Neural cell (in vitro differentiated cells): ENCODE results near the gene FN3K. TPM values are rescaled to one million over a fixed set of nuclear protein-coding genes. Genes with fewer than 3 reads are reported as not detected.

Experiments
- H2AFZ ChIP-seq: fragments of 200-600, 300-800 bp; sonication (generic), shearing (Covaris generic); 2 replicates; pipeline ENCODE4 v1.6.0; 2014; ENCODE audit warnings: low read depth, mild to moderate bottlenecking, antibody characterized with exemption, low read length, moderate library complexity
- H3F3A ChIP-seq: fragments of 200-600 bp; shearing (Covaris generic); 2 replicates; pipeline ENCODE4 v1.6.1; 2016; ENCODE audit warnings: mild to moderate bottlenecking, moderate library complexity, mixed read lengths, antibody characterized with exemption, low read length; ENCODE audit not compliant: insufficient read depth, poor library complexity, severe bottlenecking
- H3K27ac ChIP-seq: fragments of 200-600, 300-800 bp; sonication (generic), shearing (Covaris generic); 2 replicates; pipeline ENCODE4 v1.5.1; 2014; ENCODE audit warnings: mild to moderate bottlenecking, low read length, moderate library complexity
- H3K27me3 ChIP-seq: fragments of 300-800, 200-600 bp; sonication (generic), shearing (Covaris generic); 2 replicates; pipeline ENCODE4 v1.6.0; 2014; ENCODE audit warnings: mild to moderate bottlenecking, low read depth, low read length, moderate library complexity; ENCODE audit not compliant: insufficient read depth
- H3K36me3 ChIP-seq: fragments of 300-800, 200-600 bp; sonication (generic), shearing (Covaris generic); 2 replicates; pipeline ENCODE4 v1.5.1; 2014; ENCODE audit warnings: mild to moderate bottlenecking, antibody characterized with exemption, low read length, moderate library complexity; ENCODE audit not compliant: insufficient read depth
- H3K4me2 ChIP-seq: fragments of 300-800, 200-600 bp; sonication (generic), shearing (Covaris generic); 2 replicates; pipeline ENCODE4 v1.6.0; 2014; ENCODE audit warnings: mild to moderate bottlenecking, low read length
- H3K4me3 ChIP-seq: fragments of 300-800, 200-600 bp; sonication (generic), shearing (Covaris generic); 2 replicates; pipeline ENCODE4 v1.5.1; 2014; ENCODE audit warnings: mild to moderate bottlenecking, low read length, moderate library complexity
- H3K79me2 ChIP-seq: fragments of 200-600 bp; shearing (Covaris generic); replicated peaks from 2 replicates; pipeline ENCODE4 v1.6.0; 2014; ENCODE audit warnings: mild to moderate bottlenecking, low read length, moderate library complexity; ENCODE audit not compliant: insufficient read depth
- H3K9ac ChIP-seq: fragments of 300-800, 200-600 bp; sonication (generic), shearing (Covaris generic); 2 replicates; pipeline ENCODE4 v1.6.1; 2016; ENCODE audit warnings: mild to moderate bottlenecking, low read length, mixed read lengths
- H3K9me2 ChIP-seq: fragments of 200-600 bp; shearing (Covaris generic); 2 replicates; pipeline ENCODE4 v1.6.1; 2016; ENCODE audit warnings: mild to moderate bottlenecking, low read length, mixed read lengths; ENCODE audit not compliant: insufficient read depth
- H3K9me3 ChIP-seq: fragments of 200-600, 300-800 bp; sonication (generic), shearing (Covaris generic); 2 replicates; pipeline ENCODE4 v1.6.1; 2016; ENCODE audit warnings: mild to moderate bottlenecking, mixed run types, low read length, moderate library complexity, mixed read lengths
- H4K20me1 ChIP-seq: fragments of 200-600 bp; shearing (Covaris generic); 2 replicates; pipeline ENCODE4 v1.6.1; 2016; ENCODE audit warnings: mild to moderate bottlenecking, mixed run types; ENCODE audit not compliant: insufficient read depth
- EP300 ChIP-seq: fragments of 450-650 bp; conservative IDR thresholded peaks from 2 replicates; pipeline ENCODE4 v1.6.1; 2014; ENCODE audit warnings: antibody characterized with exemption, mild to moderate bottlenecking, moderate library complexity; ENCODE audit not compliant: poor library complexity, severe bottlenecking
- EZH2 ChIP-seq: fragments of 200-600, 300-800 bp; shearing (Covaris generic), sonication (generic); IDR thresholded peaks from 2 replicates; pipeline ENCODE4 v1.6.1; 2014; ENCODE audit warnings: antibody characterized with exemption, low read length, borderline replicate concordance, mild to moderate bottlenecking; ENCODE audit not compliant: insufficient read depth, poor library complexity, severe bottlenecking
- MXI1 ChIP-seq: fragments of 450-650 bp; conservative IDR thresholded peaks from 2 replicates; pipeline ENCODE4 v1.6.1; 2014; ENCODE audit warnings: antibody characterized with exemption, mild to moderate bottlenecking; ENCODE audit not compliant: poor library complexity, severe bottlenecking
- POLR2AphosphoS5 ChIP-seq: IDR thresholded peaks from 2 replicates; pipeline ENCODE4 v1.6.1; 2012
- RAD21 ChIP-seq: fragments of 450-650 bp; conservative IDR thresholded peaks from 2 replicates; pipeline ENCODE4 v1.6.1; 2014; ENCODE audit warnings: antibody characterized with exemption, mild to moderate bottlenecking, moderate library complexity
- SMC3 ChIP-seq: fragments of 450-650 bp; conservative IDR thresholded peaks from 2 replicates; pipeline ENCODE4 v1.6.1; 2014; ENCODE audit warnings: antibody characterized with exemption, mild to moderate bottlenecking, moderate library complexity; ENCODE audit not compliant: poor library complexity
- TAF1 ChIP-seq: IDR thresholded peaks from 2 replicates; pipeline ENCODE4 v1.6.1; 2012; ENCODE audit warnings: low read depth
- polyA plus RNA-seq: library from polyadenylated mRNA; depleted of rRNA; stranded (reverse); fragments of >200 nt; gene quantifications from 2 replicates; pipeline ENCODE4 v1.2.3, GENCODE V29; 2014
- TF ChIP-seq, protein P1 (sequence below): IDR thresholded peaks from 2 replicates; pipeline ENCODE4 v1.6.1; 2012; ENCODE audit warnings: borderline replicate concordance
- TF ChIP-seq, protein P2 (sequence below): fragments of 450-650 bp; IDR thresholded peaks from 2 replicates; pipeline ENCODE4 v1.5.1; 2014; ENCODE audit warnings: antibody characterized with exemption, mild to moderate bottlenecking, moderate library complexity; ENCODE audit not compliant: poor library complexity, severe bottlenecking

FN3K gene
- polyA plus RNA-seq, 1 donor from 2014 or later = 6.0 TPM

DNA sequence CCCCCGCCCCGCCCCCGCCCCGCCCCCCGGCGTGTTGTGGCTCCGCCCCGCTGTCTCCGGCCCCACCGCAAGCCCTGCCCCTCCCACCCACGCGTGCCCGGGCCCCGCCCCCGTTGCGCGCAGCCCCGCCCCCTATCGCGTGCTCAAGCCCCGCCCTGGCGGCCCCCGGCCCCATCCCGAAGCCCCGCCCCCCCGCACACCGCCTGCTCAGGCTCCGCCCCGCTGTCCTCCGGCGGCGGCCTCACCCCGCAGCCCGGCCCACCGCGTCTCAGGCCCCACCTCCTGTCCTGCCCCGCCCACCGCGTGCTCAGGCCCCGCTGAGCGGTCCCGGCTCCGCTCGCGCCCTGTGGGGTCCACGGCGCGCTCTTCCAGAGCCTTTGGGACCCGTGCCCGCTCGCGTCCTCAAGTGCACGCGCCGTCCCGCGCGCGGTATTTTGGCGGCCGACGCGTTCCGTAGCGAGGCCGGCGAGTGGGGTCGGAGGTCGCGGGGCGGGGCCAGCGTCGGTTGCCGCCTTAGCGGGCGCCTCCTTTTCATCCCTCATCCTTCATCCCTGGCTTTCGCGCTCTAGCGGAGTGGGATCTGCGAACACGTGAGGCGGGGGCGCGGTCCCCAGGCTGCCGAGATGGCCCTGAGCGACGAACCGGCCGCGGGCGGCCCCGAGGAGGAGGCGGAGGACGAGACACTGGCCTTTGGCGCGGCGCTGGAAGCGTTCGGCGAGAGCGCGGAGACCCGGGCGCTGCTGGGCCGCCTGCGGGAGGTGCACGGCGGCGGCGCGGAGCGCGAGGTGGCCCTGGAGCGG is 16.4 kb downstream of the FN3K start, which contains the start of gene TBCD:
TSS of gene TBCD (plus strand) at position 495 of the 800 bp plus-strand sequence. CDS start at position 624, 129 bp downstream.
- Histone ChIP-seq H3K79me2 (peaks cover 18% of the 10 kb centered on the region), H3K4me3 (peak within 1 kb of the TSS; percentile 94), H3K9me2 (no peaks in the 10 kb centered on the region), H3K9me3 (no peaks in the 10 kb centered on the region), H4K20me1 (no peaks in the 10 kb centered on the region), H3K4me2 (peak within 1 kb of the TSS; percentile 61), H3K36me3 (no peaks in the 10 kb centered on the region), H2AFZ (no peak within 1 kb of the TSS), H3K27me3 (no peaks in the 10 kb centered on the region), H3K27ac (peak within 1 kb of the TSS; percentile 62), H3F3A (no peaks in the 10 kb centered on the region), H3K9ac (peak within 1 kb of the TSS; percentile 79)
- peak; percentile 48 for TF ChIP-seq EP300
- peak; percentile 64 for TF ChIP-seq POLR2AphosphoS5
- peak; percentile 40 for TF ChIP-seq RAD21
- no peak for TF ChIP-seq SMC3
- peak; percentile 98 for TF ChIP-seq MXI1
- TF ChIP-seq, protein P1, sequence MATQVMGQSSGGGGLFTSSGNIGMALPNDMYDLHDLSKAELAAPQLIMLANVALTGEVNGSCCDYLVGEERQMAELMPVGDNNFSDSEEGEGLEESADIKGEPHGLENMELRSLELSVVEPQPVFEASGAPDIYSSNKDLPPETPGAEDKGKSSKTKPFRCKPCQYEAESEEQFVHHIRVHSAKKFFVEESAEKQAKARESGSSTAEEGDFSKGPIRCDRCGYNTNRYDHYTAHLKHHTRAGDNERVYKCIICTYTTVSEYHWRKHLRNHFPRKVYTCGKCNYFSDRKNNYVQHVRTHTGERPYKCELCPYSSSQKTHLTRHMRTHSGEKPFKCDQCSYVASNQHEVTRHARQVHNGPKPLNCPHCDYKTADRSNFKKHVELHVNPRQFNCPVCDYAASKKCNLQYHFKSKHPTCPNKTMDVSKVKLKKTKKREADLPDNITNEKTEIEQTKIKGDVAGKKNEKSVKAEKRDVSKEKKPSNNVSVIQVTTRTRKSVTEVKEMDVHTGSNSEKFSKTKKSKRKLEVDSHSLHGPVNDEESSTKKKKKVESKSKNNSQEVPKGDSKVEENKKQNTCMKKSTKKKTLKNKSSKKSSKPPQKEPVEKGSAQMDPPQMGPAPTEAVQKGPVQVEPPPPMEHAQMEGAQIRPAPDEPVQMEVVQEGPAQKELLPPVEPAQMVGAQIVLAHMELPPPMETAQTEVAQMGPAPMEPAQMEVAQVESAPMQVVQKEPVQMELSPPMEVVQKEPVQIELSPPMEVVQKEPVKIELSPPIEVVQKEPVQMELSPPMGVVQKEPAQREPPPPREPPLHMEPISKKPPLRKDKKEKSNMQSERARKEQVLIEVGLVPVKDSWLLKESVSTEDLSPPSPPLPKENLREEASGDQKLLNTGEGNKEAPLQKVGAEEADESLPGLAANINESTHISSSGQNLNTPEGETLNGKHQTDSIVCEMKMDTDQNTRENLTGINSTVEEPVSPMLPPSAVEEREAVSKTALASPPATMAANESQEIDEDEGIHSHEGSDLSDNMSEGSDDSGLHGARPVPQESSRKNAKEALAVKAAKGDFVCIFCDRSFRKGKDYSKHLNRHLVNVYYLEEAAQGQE = peak; percentile 11
- TF ChIP-seq TAF1 = peak; percentile 38
- TF ChIP-seq, protein P2, sequence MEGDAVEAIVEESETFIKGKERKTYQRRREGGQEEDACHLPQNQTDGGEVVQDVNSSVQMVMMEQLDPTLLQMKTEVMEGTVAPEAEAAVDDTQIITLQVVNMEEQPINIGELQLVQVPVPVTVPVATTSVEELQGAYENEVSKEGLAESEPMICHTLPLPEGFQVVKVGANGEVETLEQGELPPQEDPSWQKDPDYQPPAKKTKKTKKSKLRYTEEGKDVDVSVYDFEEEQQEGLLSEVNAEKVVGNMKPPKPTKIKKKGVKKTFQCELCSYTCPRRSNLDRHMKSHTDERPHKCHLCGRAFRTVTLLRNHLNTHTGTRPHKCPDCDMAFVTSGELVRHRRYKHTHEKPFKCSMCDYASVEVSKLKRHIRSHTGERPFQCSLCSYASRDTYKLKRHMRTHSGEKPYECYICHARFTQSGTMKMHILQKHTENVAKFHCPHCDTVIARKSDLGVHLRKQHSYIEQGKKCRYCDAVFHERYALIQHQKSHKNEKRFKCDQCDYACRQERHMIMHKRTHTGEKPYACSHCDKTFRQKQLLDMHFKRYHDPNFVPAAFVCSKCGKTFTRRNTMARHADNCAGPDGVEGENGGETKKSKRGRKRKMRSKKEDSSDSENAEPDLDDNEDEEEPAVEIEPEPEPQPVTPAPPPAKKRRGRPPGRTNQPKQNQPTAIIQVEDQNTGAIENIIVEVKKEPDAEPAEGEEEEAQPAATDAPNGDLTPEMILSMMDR = peak; percentile 16
- no peak for TF ChIP-seq EZH2

GRCh38 chr17:82752371-82753200 is 17.2 kb downstream of the FN3K start:
- peaks cover 21% of the 10 kb centered on the region for H3K79me2 ChIP-seq
- no peaks in the 10 kb centered on the region for H3K27me3 ChIP-seq
- TF ChIP-seq RAD21 (no peak), MXI1 (peak; percentile 78), POLR2AphosphoS5 (no peak), EZH2 (no peak)
- TF ChIP-seq, protein P2 = peak; percentile 7
- TF ChIP-seq, protein P1 = no peak
- H4K20me1 ChIP-seq = no peaks in the 10 kb centered on the region
- no peaks in the 10 kb centered on the region for H3K9me3 ChIP-seq
- peak overlapping the region; percentile 61 for H3K4me2 ChIP-seq
- H3K36me3 ChIP-seq = no peaks in the 10 kb centered on the region
- no peaks in the 10 kb centered on the region for H3K9me2 ChIP-seq
- no peaks in the 10 kb centered on the region for H3F3A ChIP-seq
- no peak overlapping the region for H2AFZ ChIP-seq
- H3K27ac ChIP-seq = peak overlapping the region; percentile 62
- H3K9ac ChIP-seq = peak overlapping the region; percentile 79
- H3K4me3 ChIP-seq = peak overlapping the region; percentile 94
